ENCODE data around the gene MED1.
"Not testable (repeated sequence)": the region's sequence is repeated elsewhere in the genome, so short reads cannot be mapped to it uniquely, and the experiment has no call there.

Gene MED1

DNA sequence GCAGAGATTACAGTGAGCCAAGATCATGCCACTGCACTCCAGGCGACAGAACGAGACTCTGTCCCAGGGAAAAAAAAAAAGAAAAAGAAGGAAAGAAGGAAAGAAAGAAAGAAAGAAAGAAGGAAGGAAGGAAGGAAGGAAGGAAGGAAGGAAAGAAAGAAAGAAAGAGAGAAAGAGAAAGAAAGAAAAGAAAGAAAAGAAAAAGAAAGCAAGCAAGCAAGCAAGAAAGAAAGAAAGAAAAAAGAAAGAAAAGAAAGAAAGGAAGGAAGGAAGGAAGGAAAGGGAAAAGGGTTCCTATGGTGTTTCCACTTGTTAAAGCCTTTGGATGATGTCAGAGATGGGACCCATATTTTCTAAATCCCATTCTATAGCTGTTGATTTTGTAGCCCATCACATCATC, 11.2 kb downstream of the MED1 start:
- not testable (repeated sequence) for DNase-seq (ENCODE audit: low spot score)

DNA sequence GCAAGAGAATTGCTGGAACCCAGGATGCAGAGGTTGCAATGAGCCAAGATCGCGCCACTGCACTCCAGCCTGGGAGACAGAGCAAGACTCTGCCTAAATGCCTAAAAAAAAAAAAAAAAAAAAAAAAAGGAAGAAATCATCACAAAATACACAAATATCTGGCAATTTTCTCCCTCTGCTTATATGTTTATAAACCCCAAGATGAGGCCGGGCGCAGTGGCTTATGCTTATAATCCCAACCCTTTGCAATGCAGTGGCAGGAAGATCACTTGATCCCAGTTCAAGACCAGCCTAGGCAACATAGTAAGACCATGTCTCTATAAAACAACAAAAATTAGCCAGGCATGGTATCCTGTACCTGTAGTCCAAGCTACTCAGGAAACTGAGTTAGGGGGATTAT, 21.5 kb downstream of the MED1 start:
- no peak for DNase-seq (ENCODE audit: low spot score)

DNA sequence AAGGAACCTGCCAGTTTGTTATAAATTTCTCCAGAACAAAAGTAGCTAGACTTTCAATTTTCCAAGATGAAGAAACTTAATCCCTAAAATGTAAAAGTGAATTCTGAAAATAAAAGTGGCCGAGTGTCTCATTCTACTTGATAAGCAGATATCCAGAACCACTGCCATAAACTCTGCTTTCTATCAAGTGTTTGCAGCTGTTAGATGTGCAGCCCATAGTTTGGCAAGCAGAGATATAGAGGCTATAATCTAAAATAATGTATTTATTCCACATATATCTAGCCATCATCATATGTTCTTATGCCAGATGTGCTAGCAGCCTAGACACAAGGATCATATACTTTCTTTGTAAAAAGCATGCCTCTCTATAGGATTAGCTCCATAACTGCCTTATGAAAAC, 34.9 kb downstream of the MED1 start:
- no peak for DNase-seq (ENCODE audit: low spot score)

DNA sequence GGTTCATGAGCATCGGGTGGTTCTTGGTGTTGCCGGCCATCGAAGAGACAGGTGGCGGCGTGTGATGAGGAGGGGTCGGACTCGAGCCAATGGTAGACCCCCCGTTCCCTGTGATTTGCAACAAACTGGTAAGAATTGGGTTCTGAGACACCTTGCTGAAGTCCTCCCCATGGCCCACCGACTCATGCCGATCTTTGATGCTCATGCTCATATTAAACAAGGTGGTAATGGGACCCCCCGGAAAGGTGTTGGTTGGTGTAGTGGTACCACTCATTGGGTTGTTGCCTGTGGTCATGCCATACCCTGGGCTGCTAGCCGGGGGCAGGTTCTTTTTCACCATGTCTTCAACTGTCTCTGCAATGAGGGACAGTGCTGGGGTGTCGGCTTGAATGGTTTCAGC, 40.8 kb downstream of the MED1 start:
- DNase-seq (ENCODE audit: low spot score), result no peak

DNA sequence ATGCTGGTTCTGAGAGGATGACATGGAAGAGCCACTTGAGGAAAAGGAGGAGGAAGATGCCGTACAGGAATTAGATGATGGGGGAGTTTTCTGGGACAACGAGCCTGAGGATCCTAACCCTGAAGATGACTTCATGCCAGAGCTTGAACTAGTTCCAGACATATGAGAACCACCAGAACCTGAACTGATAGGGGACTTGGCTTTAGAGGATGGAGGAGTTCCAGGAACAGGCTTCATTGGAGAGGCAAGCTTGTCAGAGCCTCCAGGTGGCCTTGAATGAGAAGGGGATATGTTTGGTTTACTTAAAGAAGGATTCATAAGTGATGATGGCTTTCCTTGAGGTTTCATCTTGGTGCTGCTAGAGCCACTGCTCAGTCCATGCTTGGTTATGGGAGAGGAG, 42.7 kb downstream of the MED1 start:
- no peak for DNase-seq (ENCODE audit: low spot score)

DNA sequence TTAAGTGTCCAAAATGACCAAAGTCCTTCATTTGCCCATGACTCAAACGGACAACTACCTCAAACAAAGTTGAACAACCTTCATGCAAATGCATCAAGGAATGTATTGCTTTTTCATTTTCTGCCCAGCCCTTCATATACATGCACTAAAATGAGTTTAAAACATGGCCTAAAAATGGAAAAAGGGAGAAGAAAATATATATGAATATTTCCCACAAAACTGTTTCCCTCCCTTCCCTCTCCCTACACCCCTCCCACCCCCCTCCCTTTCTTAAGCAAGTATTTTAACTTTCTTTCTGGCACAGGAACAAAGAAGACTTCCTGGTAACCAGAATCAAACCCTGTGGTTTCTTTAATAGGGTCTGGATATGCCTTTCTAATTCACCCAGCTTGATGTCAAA, 44.1 kb downstream of the MED1 start:
- no peak for DNase-seq (ENCODE audit: low spot score)

DNA sequence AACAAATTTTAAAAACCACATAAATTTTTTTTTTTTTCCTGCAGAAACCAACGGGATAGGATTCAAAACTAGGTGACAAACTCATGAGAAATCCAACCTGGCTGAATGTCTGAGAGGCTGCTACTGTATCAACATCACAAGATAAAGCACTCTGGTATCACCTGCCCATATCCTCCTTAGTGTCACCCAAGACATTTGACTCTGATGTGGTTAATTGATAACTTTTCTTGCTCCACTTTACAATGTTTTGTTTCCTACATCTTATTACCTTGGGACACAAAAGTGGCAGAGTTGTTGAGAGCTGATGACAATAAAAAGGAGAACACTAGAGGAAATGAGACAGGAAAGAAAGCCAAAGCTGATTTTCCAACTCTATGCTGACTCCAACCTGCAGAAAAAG, 45.6 kb downstream of the MED1 start:
- DNase-seq (ENCODE audit: low spot score), result peak; percentile 26

DNA sequence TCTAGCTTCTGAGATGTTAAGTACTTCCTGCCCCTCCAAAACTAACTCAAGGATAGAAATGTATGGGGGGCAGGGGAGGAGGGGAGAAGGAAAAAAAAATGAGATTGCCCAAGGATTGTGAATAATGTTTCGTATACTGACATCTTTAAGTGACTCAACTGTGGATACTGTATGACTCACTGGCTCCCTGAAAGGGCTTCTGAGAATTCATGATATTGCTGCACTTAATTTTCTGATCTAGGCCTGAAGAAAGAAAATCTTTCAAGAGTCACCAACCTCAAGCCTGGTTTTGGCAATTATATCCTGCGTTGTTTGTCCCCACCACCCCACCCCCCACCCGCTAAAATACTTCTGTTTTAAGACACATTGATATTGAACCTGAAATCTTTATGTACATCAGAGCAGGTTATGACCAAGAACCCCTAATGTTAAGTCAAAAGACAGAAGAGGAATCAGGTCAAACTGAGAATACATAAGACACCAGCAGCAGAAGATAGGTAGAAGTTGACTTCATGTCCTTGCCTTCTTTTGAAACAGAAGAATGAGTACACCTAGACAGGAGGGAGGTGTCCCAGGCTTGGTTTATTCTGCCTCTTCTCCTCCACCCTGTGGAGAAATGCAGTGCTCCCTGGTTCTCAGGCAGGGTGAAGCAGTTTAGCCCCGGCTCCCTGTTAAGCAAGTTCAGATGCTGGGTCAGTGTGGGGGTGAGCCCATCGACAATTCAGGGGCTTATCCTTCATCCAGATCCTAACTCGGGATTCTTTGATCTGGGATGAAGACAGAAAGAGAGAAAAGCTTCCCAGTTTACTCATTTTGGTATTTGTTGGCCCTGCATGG, 46.3 kb downstream of the MED1 start:
- peak; percentile 74 for DNase-seq (ENCODE audit: low spot score)

DNA sequence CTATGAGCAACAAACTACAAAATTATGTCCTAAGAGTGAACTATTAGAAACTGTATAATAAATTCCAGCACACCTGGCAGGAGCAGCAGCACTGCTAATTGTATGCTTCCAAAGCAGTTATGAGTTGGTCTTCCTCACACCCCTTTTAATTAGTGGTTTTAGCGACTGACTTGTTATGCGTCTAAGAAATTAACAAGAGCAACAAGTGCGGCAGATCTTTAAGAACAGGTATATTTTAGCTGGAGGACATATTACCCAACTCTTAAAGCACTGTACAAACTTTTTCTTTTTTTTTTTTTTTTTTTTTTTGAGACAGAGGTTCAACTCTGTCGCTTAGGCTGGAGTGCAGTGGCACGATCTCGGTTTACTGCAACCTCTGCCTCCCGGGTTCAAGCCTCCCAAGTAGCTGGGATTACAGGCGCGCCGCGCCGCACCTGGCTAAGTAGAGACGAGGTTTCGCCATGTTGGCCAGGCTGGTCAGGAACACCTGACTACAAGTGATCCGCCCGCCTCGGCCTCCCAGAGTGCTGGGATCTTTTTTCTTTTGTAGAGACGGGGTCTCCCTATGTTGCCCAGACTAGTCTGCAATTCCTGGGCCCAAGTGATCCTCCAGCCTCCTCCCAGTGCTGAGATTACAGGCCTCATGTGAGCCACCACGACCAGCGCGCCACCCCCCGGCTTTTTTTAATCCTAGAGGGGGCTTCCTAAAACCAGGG, 48.0 kb downstream of the MED1 start:
- no peak for DNase-seq (ENCODE audit: low spot score)

DNA sequence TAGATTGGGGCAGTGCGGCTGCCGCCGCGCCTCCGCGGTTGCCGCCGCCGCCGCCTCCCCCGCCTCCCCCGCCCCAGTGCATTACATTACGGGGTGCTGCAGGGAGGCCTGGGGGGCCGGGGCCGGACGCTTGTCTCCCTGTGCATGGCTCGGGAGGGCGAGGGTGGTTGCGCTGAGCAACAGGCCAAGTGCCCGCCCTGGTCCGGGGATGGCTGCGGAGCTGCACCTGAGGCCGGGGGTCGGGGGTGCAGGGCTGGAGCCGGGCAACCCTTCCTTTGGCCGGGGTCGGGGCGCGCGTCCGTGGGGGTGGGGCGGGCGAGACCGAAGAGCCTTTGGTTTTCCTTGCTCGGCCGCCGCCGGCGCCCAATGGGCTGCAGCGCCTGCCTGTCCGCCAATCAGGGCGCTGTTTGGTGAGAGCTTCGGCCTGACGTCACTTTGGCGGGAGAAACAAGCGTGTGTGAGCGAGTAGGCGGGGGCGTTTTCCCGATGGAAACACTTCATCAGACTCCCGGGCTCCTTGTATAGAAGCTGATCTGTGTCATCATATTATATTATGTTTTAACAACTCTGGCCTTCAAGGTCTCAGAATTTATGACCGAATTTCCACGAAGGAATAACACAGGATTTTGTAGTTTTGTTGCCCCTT, 48.7 kb downstream of the MED1 start:
- DNase-seq (ENCODE audit: low spot score), result peak; percentile 92

DNA sequence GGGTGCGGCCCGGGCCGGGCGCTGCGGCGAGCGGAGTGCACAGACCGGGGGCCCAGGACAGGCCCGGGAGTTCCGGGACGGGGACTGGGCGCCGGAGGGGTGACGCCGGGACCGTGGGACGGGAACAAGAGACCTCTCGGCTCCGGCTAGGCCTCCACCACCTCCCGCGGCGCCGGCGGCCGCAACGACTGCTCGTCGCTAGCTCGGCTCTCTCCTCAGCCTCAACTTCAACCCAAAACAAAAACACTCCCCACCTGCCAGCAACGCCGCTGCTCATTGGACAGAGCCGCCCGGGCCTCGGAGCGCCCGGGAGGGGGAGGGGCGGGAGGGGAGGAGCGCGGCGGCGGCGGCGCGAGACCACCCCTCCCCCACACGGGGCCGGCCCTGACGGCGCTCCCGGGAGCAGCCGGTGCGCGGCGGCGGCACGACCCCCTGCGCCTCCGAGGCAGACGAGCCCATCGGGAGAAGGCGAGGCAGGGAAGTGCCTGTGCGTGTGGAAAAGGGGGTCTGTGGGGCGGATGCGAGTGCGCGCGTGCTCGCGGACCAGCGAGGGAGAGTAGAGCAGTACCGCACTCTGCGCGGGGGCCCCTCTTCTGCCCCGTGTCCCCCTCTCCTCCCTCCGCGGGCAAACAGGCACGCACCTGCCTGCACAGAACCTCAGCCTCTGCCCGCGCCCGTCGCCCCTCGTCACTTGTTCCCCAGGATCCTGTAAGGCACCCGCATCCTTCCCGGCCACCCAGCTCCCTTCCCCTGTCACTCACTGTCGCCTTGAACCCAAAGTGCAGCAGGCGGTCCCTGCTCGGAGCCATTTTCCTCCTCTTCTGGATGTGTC, 49.4 kb downstream of the MED1 start, which contains the start of gene FBXL20:
FBXL20 (minus strand) TSS at position 215 of the 832 bp plus-strand sequence. CDS start 224 bp downstream, outside the sequence.
- DNase-seq (ENCODE audit: low spot score), result peak; percentile 90

DNA sequence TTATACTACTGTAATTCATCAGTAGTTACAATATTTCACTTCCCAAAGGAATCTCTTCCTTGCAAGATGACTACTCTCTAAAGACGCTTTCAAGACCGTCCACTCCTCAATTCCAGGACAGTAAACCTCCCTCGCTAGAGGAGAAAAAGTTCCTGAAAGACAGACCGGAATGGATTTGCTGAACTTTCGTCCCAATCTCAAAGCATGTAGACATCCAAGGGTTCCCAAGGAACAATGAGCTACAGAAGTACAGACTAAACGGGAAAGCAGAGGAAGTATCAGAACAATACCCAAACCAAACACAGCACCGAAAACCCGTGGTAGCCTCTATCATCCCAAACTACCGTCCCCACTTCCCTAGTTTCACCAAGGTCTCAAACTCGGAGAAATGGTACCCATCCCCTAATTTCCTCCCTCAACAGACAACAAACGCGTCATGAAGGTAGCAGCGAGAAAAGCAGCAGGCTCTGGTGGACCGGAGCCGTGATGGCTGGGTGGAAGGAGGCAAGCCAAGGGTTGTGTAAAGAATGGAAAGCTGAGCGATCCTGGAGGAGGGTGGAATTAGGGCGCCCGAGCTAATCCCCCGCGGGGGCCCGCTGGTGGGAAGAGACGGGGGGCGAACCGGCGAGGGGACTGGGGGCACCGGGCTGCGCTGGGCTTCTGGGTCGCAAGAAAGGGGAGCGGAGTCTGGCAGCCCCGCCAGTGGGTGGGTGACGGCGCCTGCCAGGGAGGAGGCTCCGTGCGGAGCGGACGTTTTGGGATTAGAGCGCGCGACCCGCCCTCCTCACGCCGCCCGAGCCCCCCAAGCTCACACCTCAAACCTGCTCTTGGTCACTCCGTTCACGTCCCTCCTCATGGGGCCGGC, 50.3 kb downstream of the MED1 start:
- peak; percentile 26 for DNase-seq (ENCODE audit: low spot score)

DNA sequence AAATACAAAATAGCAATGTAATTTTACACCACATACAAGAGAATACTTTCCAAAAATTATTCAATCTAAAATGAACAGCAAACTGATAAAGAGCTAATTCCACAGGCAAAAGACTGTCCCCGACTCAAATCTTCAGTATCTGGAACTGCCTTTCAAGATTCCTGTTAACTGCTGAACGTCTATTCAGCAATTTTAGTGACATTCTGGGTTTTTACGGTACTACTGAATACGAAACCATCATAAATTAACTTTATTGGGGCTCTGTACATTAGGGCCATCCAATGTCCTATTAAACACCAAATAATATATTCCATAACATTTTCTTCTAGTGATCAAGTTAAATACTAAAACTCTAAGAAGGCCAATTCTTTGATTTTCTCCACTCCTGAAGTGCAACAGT, 51.3 kb downstream of the MED1 start:
- no peak for DNase-seq (ENCODE audit: low spot score)

DNA sequence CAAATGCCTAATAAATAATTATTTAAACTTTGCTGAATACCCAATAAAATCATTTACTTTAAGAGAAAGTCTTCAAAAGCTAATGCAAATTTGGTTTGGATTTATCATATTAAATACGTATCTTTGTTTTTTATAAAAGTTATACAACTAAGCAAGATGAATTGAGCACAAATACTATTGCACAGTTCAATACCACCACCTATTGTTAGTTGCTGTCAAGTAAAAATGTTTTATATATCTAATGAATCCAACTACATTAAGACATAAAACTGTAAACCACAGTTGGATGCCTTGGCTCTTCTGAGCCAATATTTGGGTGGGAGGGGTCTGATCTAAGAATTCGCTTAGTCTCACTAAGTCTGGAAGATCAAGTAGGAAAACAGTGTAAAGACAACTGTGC, 57.3 kb downstream of the MED1 start:
- no peak for DNase-seq (ENCODE audit: low spot score)

DNA sequence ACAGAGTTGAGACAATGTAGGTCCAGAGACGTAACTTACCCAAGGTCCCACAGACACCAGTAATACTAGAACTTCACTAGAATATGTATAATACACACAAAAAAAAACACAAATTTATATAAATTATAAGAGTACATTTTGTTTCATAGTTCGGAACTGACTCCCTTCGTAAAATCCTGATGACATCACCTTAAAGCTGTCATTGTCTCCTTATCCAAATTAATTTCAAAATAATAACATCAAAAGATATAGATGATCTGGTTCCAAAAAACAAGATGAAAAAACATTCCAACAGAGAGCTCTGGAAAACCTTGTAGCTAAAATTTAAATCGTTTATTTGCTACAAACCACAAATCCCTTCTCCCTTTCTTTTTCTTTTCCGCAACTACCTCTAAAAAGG, 59.6 kb downstream of the MED1 start:
- DNase-seq (ENCODE audit: low spot score), result no peak

DNA sequence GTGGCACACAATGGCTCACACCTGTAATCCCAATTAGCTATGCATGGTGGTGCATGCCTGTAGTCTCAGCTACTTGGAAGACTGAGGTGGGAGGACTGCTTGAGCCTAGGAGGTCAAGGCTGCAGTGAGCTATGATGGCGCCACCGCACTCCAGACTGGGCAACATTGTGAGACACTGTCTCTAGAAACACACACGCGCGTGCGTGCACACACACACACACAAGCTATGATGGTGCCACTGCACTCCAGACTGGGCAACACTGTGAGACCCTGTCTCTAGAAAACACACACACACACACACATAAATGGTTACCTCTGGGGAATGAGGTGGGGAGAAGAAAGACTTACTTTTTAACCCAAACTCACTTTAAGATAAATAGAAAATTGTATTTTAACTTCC, 66.0 kb downstream of the MED1 start:
- DNase-seq (ENCODE audit: low spot score), result no peak

DNA sequence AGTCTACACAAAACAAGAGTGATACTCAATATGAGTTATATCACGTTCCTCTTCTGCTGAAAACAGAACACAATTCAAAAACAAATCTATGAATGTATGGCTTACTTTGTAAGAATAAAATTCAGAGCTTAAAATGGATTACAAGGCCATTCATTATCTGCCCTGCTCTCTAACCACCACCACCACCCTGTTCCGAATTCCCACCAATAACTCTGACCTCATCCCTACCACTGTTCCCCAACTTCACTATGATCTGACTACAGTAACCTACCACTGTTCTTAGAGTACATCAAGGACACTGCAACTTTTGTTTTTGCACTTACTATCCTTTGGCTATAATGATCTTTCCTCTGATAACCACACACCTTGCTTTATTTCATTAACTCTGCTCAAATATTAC, 70.9 kb downstream of the MED1 start:
- no peak for DNase-seq (ENCODE audit: low spot score)

DNA sequence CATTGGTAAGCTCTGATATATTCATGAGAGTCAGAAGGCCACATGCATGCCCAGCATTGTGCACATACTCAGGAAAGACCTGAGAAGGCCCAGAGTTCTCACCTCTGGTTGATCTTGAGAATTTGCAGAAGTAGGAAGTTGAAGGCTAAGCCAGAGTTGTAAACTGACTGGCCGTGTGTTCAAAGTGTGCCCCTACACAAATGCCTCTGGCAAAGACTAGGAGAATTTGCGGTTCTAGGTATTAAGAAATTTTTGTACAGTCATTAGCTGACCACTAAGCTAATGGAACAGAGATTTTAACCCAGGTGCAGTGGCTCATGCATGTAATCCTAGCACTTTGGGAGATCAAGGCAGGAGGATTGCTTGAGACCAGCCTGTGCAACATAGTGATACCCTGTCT, 74.6 kb downstream of the MED1 start:
- DNase-seq (ENCODE audit: low spot score), result no peak

DNA sequence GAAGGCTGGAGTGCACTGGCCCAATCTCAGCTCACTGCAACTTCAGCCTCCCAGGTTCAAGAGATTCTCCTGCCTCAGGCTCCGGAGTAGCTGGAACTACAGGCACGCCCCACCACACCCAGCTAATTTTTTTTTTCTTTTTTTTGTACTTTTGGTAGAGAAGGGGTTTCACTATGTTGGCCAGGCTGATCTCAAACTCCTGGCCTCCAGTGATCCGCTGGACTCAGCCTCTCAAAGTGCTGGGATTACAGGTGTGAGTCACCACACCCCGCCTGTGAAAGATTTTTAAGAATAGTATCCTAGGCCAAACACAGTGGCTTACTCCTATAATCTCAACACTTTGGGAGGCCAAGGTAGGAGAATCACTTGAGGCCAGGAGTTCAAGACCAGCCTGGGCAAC, 83.3 kb downstream of the MED1 start:
- DNase-seq (ENCODE audit: low spot score), result not testable (repeated sequence)

DNA sequence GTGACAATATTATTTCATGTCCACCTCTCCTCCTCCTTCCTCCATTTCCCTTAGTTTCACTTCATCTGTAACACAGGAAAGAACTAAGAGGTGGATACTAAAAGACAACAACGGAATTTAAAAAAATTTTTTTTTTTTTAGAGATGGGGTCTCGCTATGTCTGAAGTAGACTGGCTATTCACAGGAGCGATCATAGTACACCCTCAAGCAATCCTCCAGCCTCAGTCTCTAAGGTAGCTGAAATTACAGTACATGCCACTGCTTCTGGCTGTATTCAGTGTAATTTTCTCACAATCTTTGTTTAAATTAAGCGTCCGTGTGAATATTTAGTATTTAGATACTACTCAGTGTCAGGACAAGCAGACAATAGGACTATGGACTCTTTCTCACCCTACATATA, 85.2 kb downstream of the MED1 start:
- DNase-seq (ENCODE audit: low spot score), result no peak

DNA sequence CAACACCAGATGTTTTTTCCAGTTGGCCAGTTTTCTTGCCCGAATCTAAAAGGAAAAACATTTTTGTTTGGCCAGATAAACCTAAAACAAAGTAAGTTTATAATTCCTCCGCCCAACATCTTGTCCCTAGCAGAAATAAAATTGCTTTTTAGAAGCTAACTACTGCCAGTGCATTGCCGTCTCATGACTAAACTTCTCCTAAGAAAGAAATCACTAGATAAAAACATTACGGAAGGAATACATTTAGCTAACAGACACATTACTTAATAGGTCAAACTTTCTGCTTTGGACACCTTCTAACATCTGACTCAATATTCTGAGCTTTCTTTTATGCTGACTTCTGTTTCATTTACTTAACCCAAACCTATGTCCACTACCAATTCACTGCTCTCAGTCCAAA, 85.8 kb downstream of the MED1 start:
- DNase-seq (ENCODE audit: low spot score), result peak; percentile 8
